SK-N-SH (cell line): Measurements from ENCODE around the gene PDLIM4. TPM values are rescaled to one million over a fixed set of nuclear protein-coding genes. Genes with fewer than 3 reads are reported as not detected.

Experiments
- CTCF ChIA-PET: fragments of 300-600, 350-600 bp; formaldehyde crosslinking; extraction: SDS; loops from one replicate; lab custom pipeline; 2021; lab: Yijun Ruan, JAX
- POLR2A ChIA-PET: fragments of 350-600 bp; sonication (Branson Sonifier 250); formaldehyde crosslinking; extraction: SDS; loops from one replicate; lab custom pipeline; 2020; ENCODE audit warnings: antibody characterized with exemption, inconsistent platforms; lab: Yijun Ruan, JAX
- DNase-seq: peaks from one replicate; pipeline ENCODE4 v3.0.0; 2012
- H2AFZ ChIP-seq: fragments of 200-600 bp; sonication (generic); 2 replicates; pipeline ENCODE4 v1.8.1; 2016; ENCODE audit warnings: antibody characterized with exemption, mild to moderate bottlenecking, low read depth
- H3F3A ChIP-seq: fragments of 200-600 bp; sonication (generic); replicated peaks from 2 replicates; pipeline ENCODE3; 2016; ENCODE audit warnings: antibody characterized with exemption, mild to moderate bottlenecking; ENCODE audit not compliant: insufficient read depth
- H3K27ac ChIP-seq, 2 experiments: fragments of 200-500 bp in 1 of 2; fragments of 200-600 bp in 1 of 2; sonication (Bioruptor generic) in 1 of 2; sonication (generic), shearing (Covaris generic) in 1 of 2; 2 replicates each; pipeline versions ENCODE4 v1.5.1 to v1.6.1; 2014 to 2016; ENCODE audit warnings: low read depth in 2 of 2, inconsistent platforms in 1 of 2, low read length in 1 of 2, mild to moderate bottlenecking in 1 of 2, mixed read lengths in 1 of 2
- H3K27me3 ChIP-seq: fragments of 200-600 bp; sonication (generic), shearing (Covaris generic); 2 replicates; pipeline ENCODE4 v1.6.1; 2016; ENCODE audit warnings: mixed run types; ENCODE audit not compliant: insufficient read depth
- H3K36me3 ChIP-seq, 2 experiments: fragments of 200-500 bp in 1 of 2; fragments of 200-600 bp in 1 of 2; sonication (Bioruptor generic) in 1 of 2; sonication (generic) in 1 of 2; replicated peaks in 1 of 2; 2 replicates each; pipeline versions ENCODE3 to v1.5.1; 2014 to 2016; ENCODE audit warnings: low read length in 1 of 2, mild to moderate bottlenecking in 1 of 2; ENCODE audit not compliant: insufficient read depth in 2 of 2, control insufficient read depth in 1 of 2
- H3K4me1 ChIP-seq, 2 experiments: fragments of 200-500 bp in 1 of 2; fragments of 200-600 bp in 1 of 2; sonication (Bioruptor generic) in 1 of 2; sonication (generic), shearing (Covaris generic) in 1 of 2; 2 replicates each; pipeline versions ENCODE4 v1.5.1 to v1.6.1; 2014 to 2016; ENCODE audit warnings: low read depth in 1 of 2, low read length in 1 of 2, mixed run types in 1 of 2; ENCODE audit not compliant: insufficient read depth in 2 of 2, control insufficient read depth in 1 of 2
- H3K4me2 ChIP-seq: fragments of 200-600 bp; sonication (generic), shearing (Covaris generic); 2 replicates; pipeline ENCODE4 v1.6.1; 2017; ENCODE audit warnings: mixed run types
- H3K4me3 ChIP-seq, 2 experiments: fragments of 200-500 bp in 1 of 2; fragments of 200-600 bp in 1 of 2; sonication (Bioruptor generic) in 1 of 2; sonication (generic), shearing (Covaris generic) in 1 of 2; 2 replicates each; pipeline versions ENCODE4 v1.5.1 to v1.8.1; 2014 to 2016; ENCODE audit warnings: low read depth in 2 of 2, inconsistent platforms in 1 of 2, low read length in 1 of 2, mild to moderate bottlenecking in 1 of 2, mixed read lengths in 1 of 2, moderate library complexity in 1 of 2
- H3K79me2 ChIP-seq: fragments of 200-600 bp; sonication (generic); 2 replicates; pipeline ENCODE4 v1.8.1; 2017; ENCODE audit warnings: mild to moderate bottlenecking; ENCODE audit not compliant: insufficient read depth
- H3K9ac ChIP-seq: fragments of 200-600 bp; sonication (generic); 2 replicates; pipeline ENCODE4 v1.6.1; 2017; ENCODE audit warnings: mixed run types
- H3K9me2 ChIP-seq: fragments of 200-600 bp; sonication (generic); 2 replicates; pipeline ENCODE4 v1.6.1; 2017; ENCODE audit warnings: mixed run types
- H3K9me3 ChIP-seq: fragments of 200-600 bp; sonication (generic); 2 replicates; pipeline ENCODE4 v1.6.1; 2017; ENCODE audit warnings: mixed run types, mild to moderate bottlenecking, moderate library complexity
- H4K20me1 ChIP-seq: fragments of 200-600 bp; sonication (generic); 2 replicates; pipeline ENCODE4 v1.6.1; 2017; ENCODE audit warnings: mild to moderate bottlenecking, mixed run types; ENCODE audit not compliant: insufficient read depth
- CTCF ChIP-seq: fragments of 200-600 bp; sonication (generic); IDR thresholded peaks from 2 replicates; pipeline ENCODE4 v1.6.1; 2017; ENCODE audit warnings: antibody characterized with exemption, mild to moderate bottlenecking, moderate library complexity
- ELF1 ChIP-seq: IDR thresholded peaks from 2 replicates; pipeline ENCODE4 v1.4.0; 2012
- EZH2phosphoT487 ChIP-seq: fragments of 200-600 bp; sonication (generic); IDR thresholded peaks from 2 replicates; pipeline ENCODE4 v1.6.1; 2017; ENCODE audit warnings: low read depth, mixed run types, mild to moderate bottlenecking, antibody characterized with exemption, moderate library complexity, borderline replicate concordance
- FOSL2 ChIP-seq: IDR thresholded peaks from 2 replicates; pipeline ENCODE4 v1.4.0; 2012; ENCODE audit warnings: low read depth, mild to moderate bottlenecking, moderate library complexity, borderline replicate concordance
- FOXJ3 ChIP-seq: sonication (generic); formaldehyde crosslinking; IDR thresholded peaks from 2 replicates; pipeline ENCODE4 v1.5.1; 2020; ENCODE audit warnings: mild to moderate bottlenecking, missing genetic modification reagents
- GATA2 ChIP-seq: sonication (generic); formaldehyde crosslinking; IDR thresholded peaks from 2 replicates; pipeline ENCODE4 v1.5.0; 2020; ENCODE audit warnings: mild to moderate bottlenecking, missing genetic modification reagents
- IRF3 ChIP-seq: fragments of 150-350 bp; IDR thresholded peaks from 2 replicates; pipeline ENCODE4 v1.6.1; 2016; ENCODE audit warnings: mild to moderate bottlenecking, low read depth, low read length
- JUND ChIP-seq: IDR thresholded peaks from 2 replicates; pipeline ENCODE4 v1.4.0; 2012
- MEF2A ChIP-seq: IDR thresholded peaks from 2 replicates; pipeline ENCODE4 v1.4.0; 2012; ENCODE audit warnings: low read depth, borderline replicate concordance
- MXI1 ChIP-seq: IDR thresholded peaks from 2 replicates; pipeline ENCODE4 v1.6.1; 2012; ENCODE audit warnings: mild to moderate bottlenecking, low read depth, low read length, improper control_type of control experiment
- NRF1 ChIP-seq: IDR thresholded peaks from 2 replicates; pipeline ENCODE4 v1.6.1; 2012; ENCODE audit warnings: low read depth, mild to moderate bottlenecking, low read length
- POLR2AphosphoS5 ChIP-seq: IDR thresholded peaks from 2 replicates; pipeline ENCODE4 v1.6.1; 2012; ENCODE audit warnings: low read depth, low read length
- RCOR1 ChIP-seq: fragments of 150-350 bp; IDR thresholded peaks from 2 replicates; pipeline ENCODE4 v1.6.1; 2017; ENCODE audit warnings: antibody characterized with exemption, low read length
- SIN3A ChIP-seq: IDR thresholded peaks from 2 replicates; pipeline ENCODE4 v1.6.1; 2012; ENCODE audit warnings: low read depth, mild to moderate bottlenecking, low read length, moderate library complexity, borderline replicate concordance
- TCF12 ChIP-seq: IDR thresholded peaks from 2 replicates; pipeline ENCODE4 v1.4.0; 2012
- USF1 ChIP-seq: IDR thresholded peaks from 2 replicates; pipeline ENCODE4 v1.4.0; 2012; ENCODE audit warnings: low read depth, borderline replicate concordance
- USF2 ChIP-seq: fragments of 150-350 bp; IDR thresholded peaks from 2 replicates; pipeline ENCODE4 v1.6.1; 2017; ENCODE audit warnings: antibody characterized with exemption, low read length, low read depth, borderline replicate concordance
- ZBTB33 ChIP-seq: IDR thresholded peaks from 2 replicates; pipeline ENCODE4 v1.4.0; 2012; ENCODE audit warnings: low read depth, borderline replicate concordance
- WGBS: methylation state at CpG from one replicate; pipeline ENCODE4 v1.1.6; 2017; ENCODE audit warnings: low lambda C conversion rate; 5-methylcytosine and 5-hydroxymethylcytosine counted together
- polyA plus RNA-seq, 3 experiments: library from polyadenylated mRNA; depleted of rRNA; stranded (reverse); fragments of >200 nt; gene quantifications; 2 replicates each; pipeline ENCODE4 v1.2.3, GENCODE V29; 2012

Gene PDLIM4
- polyA plus RNA-seq, 1 of the 3 experiments (the other 2 are of a cell fraction) = 57.1 TPM

GRCh38 chr5:132264546-132265335 lies 7.2 kb downstream of the PDLIM4 start:
- 100% methylated on average over 2 of the region's 4 CpGs for WGBS
- Histone ChIP-seq H3K79me2 (peaks cover 14% of the 10 kb centered on the region), H4K20me1 (no peaks in the 10 kb centered on the region), H3K9me2 (no peaks in the 10 kb centered on the region), H2AFZ (no peak overlapping the region), H3K36me3 (peaks cover 0 to 19% of the 10 kb centered on the region in 2 experiments), H3K27ac (peak overlapping the region; percentile 71 to 92), H3K4me3 (no peak overlapping the region), H3K27me3 (no peaks in the 10 kb centered on the region), H3K4me2 (peak overlapping the region; percentile 58; the same call in 1 of the 2 replicates), H3K9me3 (no peaks in the 10 kb centered on the region), H3F3A (peaks cover 15% of the 10 kb centered on the region), H3K9ac (peak overlapping the region; percentile 58), H3K4me1 (peaks cover 60 to 86% of the 10 kb centered on the region in 2 experiments)
- no peak for DNase-seq
- TF ChIP-seq TCF12 (no peak), NRF1 (no peak), FOSL2 (no peak), IRF3 (no peak), RCOR1 (no peak), POLR2AphosphoS5 (no peak), USF1 (no peak), USF2 (no peak), JUND (no peak), MEF2A (no peak), FOXJ3 (CRISPR knock-in tag) (no peak), SIN3A (no peak), CTCF (no peak), ZBTB33 (no peak), ELF1 (no peak), GATA2 (CRISPR knock-in tag) (no peak), EZH2phosphoT487 (no peak), MXI1 (no peak)
- POLR2A ChIA-PET = no interaction called here
- CTCF ChIA-PET = interaction anchor here (0.7 to 4.2 kb wide), 6 partner anchors 8 to 262 kb away, joined by 3 to 23 read pairs (median 4); partner anchors contain the start of gene P4HA2
